Stimulated activated naive CD8-positive, alpha-beta T cell treated with anti-CD3 and anti-CD28 coated beads, Interleukin-15, Interleukin-2, amounts not matched to agents 100 U/mL and 50 U/mL, for 24 hours (primary cell): ENCODE measurements around the gene COX8C.
"Not testable (repeated sequence)": the region's sequence is repeated elsewhere in the genome, so short reads cannot be mapped to it uniquely, and the experiment has no call there.

Experiments
- ATAC-seq: fragments of 150-1000 bp; cut with Tn5 transposase; one replicate; pipeline ENCODE4 v1.10.0; 2021
- DNase-seq: peaks from one replicate; pipeline ENCODE4 v3.0.0; 2021

Gene COX8C

GRCh38 chr14:93320489-93320888 lies 26.5 kb upstream of the COX8C start:
- ATAC-seq: no peak
- DNase-seq: no peak

GRCh38 chr14:93322929-93323599 lies 23.9 kb upstream of the COX8C start:
- DNase-seq: no peak
- ATAC-seq: no peak

GRCh38 chr14:93323600-93324174 lies 23.3 kb upstream of the COX8C start:
- ATAC-seq (no peak), DNase-seq (no peak)

GRCh38 chr14:93326196-93326595 lies 20.8 kb upstream of the COX8C start:
- no peak for ATAC-seq
- no peak for DNase-seq

GRCh38 chr14:93328546-93328945 lies 18.4 kb upstream of the COX8C start:
- no peak for DNase-seq
- no peak for ATAC-seq

- DNase-seq (no peak), ATAC-seq (no peak)
Measured at GRCh38 chr14:93329965-93330608, 16.9 kb upstream of the COX8C start.

- DNase-seq (no peak), ATAC-seq (no peak)
Measured at GRCh38 chr14:93330609-93331000, 16.4 kb upstream of the COX8C start.

GRCh38 chr14:93331002-93331727 lies 15.8 kb upstream of the COX8C start:
- ATAC-seq: no peak
- no peak for DNase-seq

- DNase-seq (no peak), ATAC-seq (no peak)
Measured at GRCh38 chr14:93331728-93332396, 15.1 kb upstream of the COX8C start.

GRCh38 chr14:93332397-93332852 lies 14.6 kb upstream of the COX8C start:
- ATAC-seq (peak; percentile 47), DNase-seq (peak; percentile 51)

- DNase-seq: peak; percentile 97
- ATAC-seq: peak; percentile 94
Measured at GRCh38 chr14:93332853-93333630, 13.9 kb upstream of the COX8C start, which contains the start of gene BTBD7. BTBD7 (minus strand) TSS chr14:93333036; CDS start chr14:93296051, 36,985 bp downstream.

GRCh38 chr14:93333631-93334103 lies 13.3 kb upstream of the COX8C start:
- ATAC-seq (no peak), DNase-seq (no peak)

GRCh38 chr14:93337143-93337753 lies 9.7 kb upstream of the COX8C start:
- ATAC-seq: peak; percentile 34
- DNase-seq: peak; percentile 27

GRCh38 chr14:93337884-93338283 lies 9.1 kb upstream of the COX8C start:
- DNase-seq (no peak), ATAC-seq (no peak)

- no peak for ATAC-seq
- no peak for DNase-seq
Measured at GRCh38 chr14:93343266-93343665, 3.7 kb upstream of the COX8C start.

GRCh38 chr14:93343797-93344196 lies 3.2 kb upstream of the COX8C start:
- DNase-seq (no peak), ATAC-seq (no peak)

- DNase-seq: no peak
- no peak for ATAC-seq
Measured at GRCh38 chr14:93347850-93348249, 868 bp downstream of the COX8C start.

- ATAC-seq: no peak
- no peak for DNase-seq
Measured at GRCh38 chr14:93348292-93348691, 1.3 kb downstream of the COX8C start.

GRCh38 chr14:93354873-93355272 lies 7.9 kb downstream of the COX8C start:
- ATAC-seq, DNase-seq: not testable (repeated sequence)

GRCh38 chr14:93368996-93369712 lies 22.2 kb downstream of the COX8C start:
- DNase-seq (no peak), ATAC-seq (no peak)
